SK-N-SH (cell line): Measurements from ENCODE around the gene TMEM170B. TPM values are rescaled to one million over a fixed set of nuclear protein-coding genes. Genes with fewer than 3 reads are reported as not detected.

Source experiments
- CTCF ChIA-PET: fragments of 300-600, 350-600 bp; formaldehyde crosslinking; extraction: SDS; loops from one replicate; lab custom pipeline; 2021; lab: Yijun Ruan, JAX
- POLR2A ChIA-PET: fragments of 350-600 bp; sonication (Branson Sonifier 250); formaldehyde crosslinking; extraction: SDS; loops from one replicate; lab custom pipeline; 2020; ENCODE audit warnings: antibody characterized with exemption, inconsistent platforms; lab: Yijun Ruan, JAX
- DNase-seq: peaks from one replicate; pipeline ENCODE4 v3.0.0; 2012
- H2AFZ ChIP-seq: fragments of 200-600 bp; sonication (generic); 2 replicates; pipeline ENCODE4 v1.8.1; 2016; ENCODE audit warnings: antibody characterized with exemption, mild to moderate bottlenecking, low read depth
- H3F3A ChIP-seq: fragments of 200-600 bp; sonication (generic); replicated peaks from 2 replicates; pipeline ENCODE3; 2016; ENCODE audit warnings: antibody characterized with exemption, mild to moderate bottlenecking; ENCODE audit not compliant: insufficient read depth
- H3K27ac ChIP-seq, 2 experiments: fragments of 200-500 bp in 1 of 2; fragments of 200-600 bp in 1 of 2; sonication (Bioruptor generic) in 1 of 2; sonication (generic), shearing (Covaris generic) in 1 of 2; 2 replicates each; pipeline versions ENCODE4 v1.5.1 to v1.6.1; 2014 to 2016; ENCODE audit warnings: low read depth in 2 of 2, inconsistent platforms in 1 of 2, low read length in 1 of 2, mild to moderate bottlenecking in 1 of 2, mixed read lengths in 1 of 2
- H3K27me3 ChIP-seq: fragments of 200-600 bp; sonication (generic), shearing (Covaris generic); 2 replicates; pipeline ENCODE4 v1.6.1; 2016; ENCODE audit warnings: mixed run types; ENCODE audit not compliant: insufficient read depth
- H3K36me3 ChIP-seq, 2 experiments: fragments of 200-500 bp in 1 of 2; fragments of 200-600 bp in 1 of 2; sonication (Bioruptor generic) in 1 of 2; sonication (generic) in 1 of 2; replicated peaks in 1 of 2; 2 replicates each; pipeline versions ENCODE3 to v1.5.1; 2014 to 2016; ENCODE audit warnings: low read length in 1 of 2, mild to moderate bottlenecking in 1 of 2; ENCODE audit not compliant: insufficient read depth in 2 of 2, control insufficient read depth in 1 of 2
- H3K4me1 ChIP-seq, 2 experiments: fragments of 200-500 bp in 1 of 2; fragments of 200-600 bp in 1 of 2; sonication (Bioruptor generic) in 1 of 2; sonication (generic), shearing (Covaris generic) in 1 of 2; 2 replicates each; pipeline versions ENCODE4 v1.5.1 to v1.6.1; 2014 to 2016; ENCODE audit warnings: low read depth in 1 of 2, low read length in 1 of 2, mixed run types in 1 of 2; ENCODE audit not compliant: insufficient read depth in 2 of 2, control insufficient read depth in 1 of 2
- H3K4me2 ChIP-seq: fragments of 200-600 bp; sonication (generic), shearing (Covaris generic); 2 replicates; pipeline ENCODE4 v1.6.1; 2017; ENCODE audit warnings: mixed run types
- H3K4me3 ChIP-seq, 2 experiments: fragments of 200-500 bp in 1 of 2; fragments of 200-600 bp in 1 of 2; sonication (Bioruptor generic) in 1 of 2; sonication (generic), shearing (Covaris generic) in 1 of 2; 2 replicates each; pipeline versions ENCODE4 v1.5.1 to v1.8.1; 2014 to 2016; ENCODE audit warnings: low read depth in 2 of 2, inconsistent platforms in 1 of 2, low read length in 1 of 2, mild to moderate bottlenecking in 1 of 2, mixed read lengths in 1 of 2, moderate library complexity in 1 of 2
- H3K79me2 ChIP-seq: fragments of 200-600 bp; sonication (generic); 2 replicates; pipeline ENCODE4 v1.8.1; 2017; ENCODE audit warnings: mild to moderate bottlenecking; ENCODE audit not compliant: insufficient read depth
- H3K9ac ChIP-seq: fragments of 200-600 bp; sonication (generic); 2 replicates; pipeline ENCODE4 v1.6.1; 2017; ENCODE audit warnings: mixed run types
- H3K9me2 ChIP-seq: fragments of 200-600 bp; sonication (generic); 2 replicates; pipeline ENCODE4 v1.6.1; 2017; ENCODE audit warnings: mixed run types
- H3K9me3 ChIP-seq: fragments of 200-600 bp; sonication (generic); 2 replicates; pipeline ENCODE4 v1.6.1; 2017; ENCODE audit warnings: mixed run types, mild to moderate bottlenecking, moderate library complexity
- H4K20me1 ChIP-seq: fragments of 200-600 bp; sonication (generic); 2 replicates; pipeline ENCODE4 v1.6.1; 2017; ENCODE audit warnings: mild to moderate bottlenecking, mixed run types; ENCODE audit not compliant: insufficient read depth
- CHD2 ChIP-seq: fragments of 150-350 bp; IDR thresholded peaks from 2 replicates; pipeline ENCODE4 v1.6.1; 2018; ENCODE audit warnings: low read length; ENCODE audit not compliant: partially characterized antibody
- EP300 ChIP-seq, 2 experiments: IDR thresholded peaks; 2 replicates each; pipeline versions ENCODE4 v1.4.0 to v1.6.1; 2012; ENCODE audit warnings: borderline replicate concordance in 1 of 2, low read depth in 1 of 2, low read length in 1 of 2
- GATA2 ChIP-seq: sonication (generic); formaldehyde crosslinking; IDR thresholded peaks from 2 replicates; pipeline ENCODE4 v1.5.0; 2020; ENCODE audit warnings: mild to moderate bottlenecking, missing genetic modification reagents
- IRF3 ChIP-seq: fragments of 150-350 bp; IDR thresholded peaks from 2 replicates; pipeline ENCODE4 v1.6.1; 2016; ENCODE audit warnings: mild to moderate bottlenecking, low read depth, low read length
- MAX ChIP-seq: IDR thresholded peaks from 2 replicates; pipeline ENCODE4 v1.4.0; 2012; ENCODE audit warnings: low read depth
- MEF2A ChIP-seq: IDR thresholded peaks from 2 replicates; pipeline ENCODE4 v1.4.0; 2012; ENCODE audit warnings: low read depth, borderline replicate concordance
- PBX3 ChIP-seq: IDR thresholded peaks from 2 replicates; pipeline ENCODE4; 2012
- RAD21 ChIP-seq: IDR thresholded peaks from 2 replicates; pipeline ENCODE4 v1.6.1; 2012; ENCODE audit warnings: mild to moderate bottlenecking, low read length
- REST ChIP-seq: IDR thresholded peaks from 2 replicates; pipeline ENCODE4 v1.6.1; 2012; ENCODE audit warnings: mild to moderate bottlenecking, low read depth, low read length, moderate library complexity
- RFX5 ChIP-seq: IDR thresholded peaks from 2 replicates; pipeline ENCODE4 v1.6.1; 2012; ENCODE audit warnings: mild to moderate bottlenecking, improper control_type of control experiment, low read length
- RXRA ChIP-seq: IDR thresholded peaks from 2 replicates; pipeline ENCODE4 v1.4.0; 2012; ENCODE audit warnings: low read depth, mild to moderate bottlenecking, borderline replicate concordance
- SIN3A ChIP-seq: IDR thresholded peaks from 2 replicates; pipeline ENCODE4 v1.6.1; 2012; ENCODE audit warnings: low read depth, mild to moderate bottlenecking, low read length, moderate library complexity, borderline replicate concordance
- TAF1 ChIP-seq: IDR thresholded peaks from 2 replicates; pipeline ENCODE4 v1.6.1; 2012; ENCODE audit warnings: low read depth, mild to moderate bottlenecking, low read length, moderate library complexity, borderline replicate concordance
- TEAD4 ChIP-seq: IDR thresholded peaks from 2 replicates; pipeline ENCODE4 v1.4.0; 2012; ENCODE audit warnings: mild to moderate bottlenecking, borderline replicate concordance; ENCODE audit not compliant: insufficient read depth
- YY1 ChIP-seq: IDR thresholded peaks from 2 replicates; pipeline ENCODE4 v1.4.0; 2012; ENCODE audit warnings: low read depth, mild to moderate bottlenecking
- WGBS: methylation state at CpG from one replicate; pipeline ENCODE4 v1.1.6; 2017; ENCODE audit warnings: low lambda C conversion rate; 5-methylcytosine and 5-hydroxymethylcytosine counted together
- polyA plus RNA-seq, 3 experiments: library from polyadenylated mRNA; depleted of rRNA; stranded (reverse); fragments of >200 nt; gene quantifications; 2 replicates each; pipeline ENCODE4 v1.2.3, GENCODE V29; 2012

The TMEM170B gene
- polyA plus RNA-seq, 1 of the 3 experiments (the other 2 are of a cell fraction), result 0.44 TPM

- no peaks in the 10 kb centered on the region for H3K27me3 ChIP-seq
Measured at GRCh38 chr6:11551053-11551452, 13.5 kb downstream of the TMEM170B start.

More at GRCh38 chr6:11551053-11551452, 13.5 kb downstream of the TMEM170B start:
- H3K27ac ChIP-seq, result no peak overlapping the region
- no peak overlapping the region for H3K4me2 ChIP-seq
- CTCF ChIA-PET, result interaction anchor here (0.9 to 1.0 kb wide), 2 partner anchors 8 to 20 kb away, joined by 3 to 5 read pairs; no protein-coding TSS in a partner anchor
- no peaks in the 10 kb centered on the region for H3K36me3 ChIP-seq
- no peaks in the 10 kb centered on the region for H3K79me2 ChIP-seq
- POLR2A ChIA-PET, result no interaction called here
- peaks cover 0 to 6% of the 10 kb centered on the region in 2 experiments; a peak in 1 of 4 replicates for H3K4me1 ChIP-seq
- no peak overlapping the region for H3K4me3 ChIP-seq
- H2AFZ ChIP-seq, result no peak overlapping the region
- TF ChIP-seq RFX5 (no peak), SIN3A (no peak), TEAD4 (no peak), GATA2 (CRISPR knock-in tag) (no peak), CHD2 (no peak), MEF2A (no peak), PBX3 (no peak), TAF1 (no peak), YY1 (no peak), REST (no peak), RAD21 (no peak), IRF3 (no peak), RXRA (no peak), EP300 (IDR thresholded peaks at IDR 0.05; ENCODE audit: borderline replicate concordance in 1 of 2, low read depth in 1 of 2, low read length in 1 of 2) (no peak), MAX (no peak)
- no peaks in the 10 kb centered on the region for H3F3A ChIP-seq
- DNase-seq, result no peak
- H3K9me2 ChIP-seq, result no peaks in the 10 kb centered on the region
- no peak overlapping the region for H3K9ac ChIP-seq
- H3K9me3 ChIP-seq, result no peaks in the 10 kb centered on the region
- 90% methylated on average over 1 of the region's 1 CpG for WGBS
- no peaks in the 10 kb centered on the region for H4K20me1 ChIP-seq
